HG03097 (cell line): ENCODE results near the gene LYSMD1.
A peak's percentile ranks its signal among the peaks of the same experiment; 100 is the strongest.
"Not testable (repeated sequence)": the region's sequence is repeated elsewhere in the genome, so short reads cannot be mapped to it uniquely, and the experiment has no call there.

Experiments
- ATAC-seq: cut with Tn5 transposase; IDR thresholded peaks from one replicate; pipeline ENCODE4 v1.9.1; 2021; ENCODE audit not compliant: unreplicated experiment, low FRiP score

Gene LYSMD1

GRCh38 chr1:151165738-151166504, at the start of gene LYSMD1, which contains the start of gene SCNM1:
LYSMD1 (minus strand) TSS chr1:151165902; CDS start chr1:151165258, 644 bp downstream.
SCNM1 (plus strand) TSS chr1:151166144; CDS start chr1:151166153, 9 bp downstream.
- peak; percentile 83 for ATAC-seq

- no peak for ATAC-seq
Observed at GRCh38 chr1:151213560-151213959, 47.9 kb upstream of the LYSMD1 start.

GRCh38 chr1:151211972-151212705, 46.4 kb upstream of the LYSMD1 start:
- ATAC-seq, result no peak

GRCh38 chr1:151210830-151211229, 45.1 kb upstream of the LYSMD1 start:
- no peak for ATAC-seq

- ATAC-seq, result not testable (repeated sequence)
Observed at GRCh38 chr1:151205381-151205965, 39.8 kb upstream of the LYSMD1 start.

GRCh38 chr1:151199873-151200581, 34.3 kb upstream of the LYSMD1 start:
- ATAC-seq, result no peak

GRCh38 chr1:151198254-151199127, 32.8 kb upstream of the LYSMD1 start, which contains the start of gene PIP5K1A:
PIP5K1A (plus strand) TSS chr1:151198552; CDS start chr1:151198997, 445 bp downstream.
- ATAC-seq, result peak; percentile 88

GRCh38 chr1:151197863-151198253, 32.2 kb upstream of the LYSMD1 start:
- no peak for ATAC-seq

- ATAC-seq, result no peak
Observed at GRCh38 chr1:151196292-151196800, 30.6 kb upstream of the LYSMD1 start.

GRCh38 chr1:151194894-151195594, 29.3 kb upstream of the LYSMD1 start:
- not testable (repeated sequence) for ATAC-seq

- ATAC-seq, result no peak
Observed at GRCh38 chr1:151193856-151194255, 28.2 kb upstream of the LYSMD1 start.

- ATAC-seq, result no peak
Observed at GRCh38 chr1:151193304-151193703, 27.6 kb upstream of the LYSMD1 start.

- ATAC-seq, result no peak
Observed at GRCh38 chr1:151192047-151192446, 26.3 kb upstream of the LYSMD1 start.

- peak; percentile 77 for ATAC-seq
Observed at GRCh38 chr1:151189637-151190445, 24.1 kb upstream of the LYSMD1 start, which contains the start of gene VPS72. VPS72 (minus strand) TSS chr1:151190197; CDS start chr1:151190121, 76 bp downstream.

- ATAC-seq, result not testable (repeated sequence)
Observed at GRCh38 chr1:151188667-151189066, 23.0 kb upstream of the LYSMD1 start.

GRCh38 chr1:151187205-151187604, 21.5 kb upstream of the LYSMD1 start:
- no peak for ATAC-seq

- no peak for ATAC-seq
Observed at GRCh38 chr1:151184211-151184610, 18.5 kb upstream of the LYSMD1 start.

GRCh38 chr1:151176514-151177045, 10.9 kb upstream of the LYSMD1 start:
- no peak for ATAC-seq
